ENCODE data around the gene ADORA2A.
A peak's percentile ranks its signal among the peaks of the same experiment; 100 is the strongest.

ADORA2A gene

GRCh38 chr22:24386937-24387471, 40.4 kb upstream of the ADORA2A start:
- TF ChIP-seq GABPA (IDR thresholded peaks at IDR 0.05; ENCODE audit: low read depth) (no peak), REST (IDR thresholded peaks at IDR 0.05; ENCODE audit: insufficient replicate concordance, low read depth) (no peak), SPI1 (IDR thresholded peaks at IDR 0.05; ENCODE audit: borderline replicate concordance, low read depth) (no peak), POLR2AphosphoS5 (IDR thresholded peaks at IDR 0.05; ENCODE audit: low read depth) (no peak)
- TF ChIP-seq, protein P1, sequence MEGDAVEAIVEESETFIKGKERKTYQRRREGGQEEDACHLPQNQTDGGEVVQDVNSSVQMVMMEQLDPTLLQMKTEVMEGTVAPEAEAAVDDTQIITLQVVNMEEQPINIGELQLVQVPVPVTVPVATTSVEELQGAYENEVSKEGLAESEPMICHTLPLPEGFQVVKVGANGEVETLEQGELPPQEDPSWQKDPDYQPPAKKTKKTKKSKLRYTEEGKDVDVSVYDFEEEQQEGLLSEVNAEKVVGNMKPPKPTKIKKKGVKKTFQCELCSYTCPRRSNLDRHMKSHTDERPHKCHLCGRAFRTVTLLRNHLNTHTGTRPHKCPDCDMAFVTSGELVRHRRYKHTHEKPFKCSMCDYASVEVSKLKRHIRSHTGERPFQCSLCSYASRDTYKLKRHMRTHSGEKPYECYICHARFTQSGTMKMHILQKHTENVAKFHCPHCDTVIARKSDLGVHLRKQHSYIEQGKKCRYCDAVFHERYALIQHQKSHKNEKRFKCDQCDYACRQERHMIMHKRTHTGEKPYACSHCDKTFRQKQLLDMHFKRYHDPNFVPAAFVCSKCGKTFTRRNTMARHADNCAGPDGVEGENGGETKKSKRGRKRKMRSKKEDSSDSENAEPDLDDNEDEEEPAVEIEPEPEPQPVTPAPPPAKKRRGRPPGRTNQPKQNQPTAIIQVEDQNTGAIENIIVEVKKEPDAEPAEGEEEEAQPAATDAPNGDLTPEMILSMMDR (IDR thresholded peaks at IDR 0.05; ENCODE audit: insufficient read depth, low read length): no peak
- Histone ChIP-seq H3K27me3 (ENCODE audit: insufficient read depth, poor library complexity, severe bottlenecking) (no peaks in the 10 kb centered on the region), H3K27ac (replicated peaks) (no peak overlapping the region), H3K4me3 (replicated peaks; ENCODE audit: insufficient read depth, low read length) (no peak overlapping the region)
- DNase-seq (ENCODE audit: low read depth in 1 of 2, low spot score in 1 of 2): no peak

DNA sequence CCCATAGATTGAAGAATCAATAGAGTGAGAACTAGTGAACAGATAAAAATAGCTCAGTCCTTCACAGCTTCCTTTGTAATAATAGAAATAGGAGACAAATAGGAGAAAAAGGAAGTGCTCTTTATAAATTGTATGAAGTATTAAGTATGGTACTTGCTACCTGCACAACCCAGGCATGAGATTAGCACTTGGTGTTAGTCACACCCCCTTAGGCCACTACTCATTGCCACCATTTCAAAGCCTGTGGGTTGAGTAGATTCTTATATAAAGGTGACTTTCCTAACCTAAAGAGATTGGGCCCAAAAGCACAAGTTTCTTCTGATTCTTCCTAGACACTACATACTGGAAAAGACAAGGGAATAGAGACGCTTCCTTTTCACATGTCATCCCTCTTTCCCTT, 37.7 kb upstream of the ADORA2A start:
- no peak overlapping the region for H3K27ac ChIP-seq (replicated peaks)
- TF ChIP-seq, protein P1 (IDR thresholded peaks at IDR 0.05; ENCODE audit: insufficient read depth, low read length): no peak
- TF ChIP-seq SPI1 (IDR thresholded peaks at IDR 0.05; ENCODE audit: borderline replicate concordance, low read depth): peak; percentile 27; the same call in 1 of the 2 replicates
- no peak for TF ChIP-seq POLR2AphosphoS5 (IDR thresholded peaks at IDR 0.05; ENCODE audit: low read depth)
- TF ChIP-seq REST (IDR thresholded peaks at IDR 0.05; ENCODE audit: insufficient replicate concordance, low read depth): no peak

GRCh38 chr22:24390156-24390555, 37.2 kb upstream of the ADORA2A start:
- TF ChIP-seq, protein P1 (IDR thresholded peaks at IDR 0.05; ENCODE audit: insufficient read depth, low read length): no peak
- no peak for TF ChIP-seq POLR2AphosphoS5 (IDR thresholded peaks at IDR 0.05; ENCODE audit: low read depth)
- no peak for TF ChIP-seq GABPA (IDR thresholded peaks at IDR 0.05; ENCODE audit: low read depth)
- TF ChIP-seq REST (IDR thresholded peaks at IDR 0.05; ENCODE audit: insufficient replicate concordance, low read depth): no peak
- no peak for TF ChIP-seq SPI1 (IDR thresholded peaks at IDR 0.05; ENCODE audit: borderline replicate concordance, low read depth)
- Histone ChIP-seq H3K4me3 (replicated peaks; ENCODE audit: insufficient read depth, low read length) (no peak overlapping the region), H3K27ac (replicated peaks) (no peak overlapping the region), H3K27me3 (ENCODE audit: insufficient read depth, poor library complexity, severe bottlenecking) (no peaks in the 10 kb centered on the region)
- DNase-seq (ENCODE audit: low read depth in 1 of 2, low spot score in 1 of 2): no peak

More for the DNA sequence above, 37.7 kb upstream of the ADORA2A start:
- DNase-seq (ENCODE audit: low read depth in 1 of 2, low spot score in 1 of 2): no peak
- Histone ChIP-seq H3K4me3 (replicated peaks; ENCODE audit: insufficient read depth, low read length) (no peak overlapping the region), H3K27me3 (ENCODE audit: insufficient read depth, poor library complexity, severe bottlenecking) (no peaks in the 10 kb centered on the region)

Measured in HL-60 (cell line).